ENCODE results near the gene SLC51B.
"Not testable (repeated sequence)": the region's sequence is repeated elsewhere in the genome, so short reads cannot be mapped to it uniquely, and the experiment has no call there.

SLC51B gene

DNA sequence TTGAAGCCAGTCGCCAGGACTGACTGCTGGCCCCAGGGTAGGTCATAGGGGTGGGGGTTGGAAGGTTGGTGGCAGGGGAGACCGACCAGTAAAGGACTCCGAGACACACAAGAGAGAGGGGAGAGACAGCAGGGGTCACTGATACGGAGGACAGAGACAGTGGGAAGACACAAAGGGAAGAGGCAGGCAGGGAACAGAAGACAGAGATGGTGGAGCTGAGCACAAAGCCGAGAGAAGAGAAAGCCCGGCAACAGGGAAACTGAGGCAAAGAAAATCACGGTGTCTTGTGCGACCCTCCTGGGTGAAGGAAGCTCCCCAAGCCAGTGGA, 22.1 kb downstream of the SLC51B start:
- DNase-seq: no peak

GRCh38 chr15:65067645-65068402, 22.6 kb downstream of the SLC51B start, which contains the start of gene RASL12:
TSS of gene RASL12 (minus strand) at chr15:65067991. CDS start at chr15:65067835, 156 bp downstream.
- no peak for DNase-seq

DNA sequence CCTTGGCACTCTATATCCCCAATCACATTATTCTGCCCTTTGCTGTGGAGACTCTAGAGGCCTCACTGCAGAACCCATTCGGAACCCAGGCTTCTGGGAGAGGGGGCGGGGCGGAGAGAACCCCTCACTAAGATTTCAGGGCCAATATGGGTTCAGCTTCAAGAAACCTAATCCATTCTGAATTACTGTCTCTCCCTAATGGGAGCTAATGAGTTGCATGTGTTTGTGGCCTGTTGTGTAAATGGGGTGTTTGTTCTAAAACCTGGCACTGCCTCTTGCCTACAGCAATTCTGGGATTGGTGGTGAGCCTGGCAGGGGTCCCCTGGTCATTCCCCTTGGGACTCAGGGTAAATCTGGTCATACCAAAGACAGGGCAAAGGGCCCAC, 23.2 kb downstream of the SLC51B start:
- DNase-seq: no peak

DNA sequence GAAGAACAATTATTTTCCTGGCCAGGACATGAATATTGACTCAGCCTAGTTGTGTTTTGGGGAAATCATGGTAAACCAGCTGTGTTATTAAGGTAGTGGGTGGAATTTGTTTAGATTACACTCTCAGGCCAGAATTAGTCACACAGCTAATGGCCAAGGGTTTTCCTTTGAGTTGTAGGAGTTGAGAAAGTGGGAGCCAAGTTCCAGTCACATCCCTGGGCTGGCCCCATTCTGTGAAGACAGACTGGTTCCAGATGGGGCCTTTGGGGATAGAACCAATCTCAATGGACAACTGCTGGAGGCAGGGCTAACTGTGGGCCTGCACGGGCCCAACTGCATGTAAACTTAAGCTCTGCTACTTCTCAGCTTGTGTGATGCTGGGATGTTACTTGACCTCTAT, 24.0 kb downstream of the SLC51B start:
- DNase-seq: no peak

- no peak for DNase-seq
These were observed 24.8 kb downstream of the SLC51B start for GRCh38 chr15:65069779-65070546.

GRCh38 chr15:65071381-65071811, 26.2 kb downstream of the SLC51B start:
- DNase-seq: no peak

DNA sequence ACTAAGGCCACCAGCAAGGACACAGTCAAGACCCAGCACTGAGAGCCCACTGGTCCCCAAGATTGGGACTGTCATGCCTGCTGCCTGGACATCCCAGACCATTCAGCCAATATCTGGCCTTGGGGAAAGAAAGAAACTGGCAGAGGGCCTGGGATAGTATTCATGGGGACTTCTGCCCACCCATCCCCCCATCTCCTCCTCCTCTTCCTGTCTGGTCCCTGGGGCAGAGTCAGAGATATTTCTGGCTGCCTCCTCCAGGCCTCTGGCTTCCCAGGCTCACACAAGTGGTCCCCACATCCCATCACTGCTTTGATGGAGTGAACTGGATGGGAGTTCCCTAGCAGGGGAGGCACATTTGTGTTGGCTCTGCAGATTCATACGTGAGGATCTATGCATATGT, 26.8 kb downstream of the SLC51B start:
- DNase-seq: no peak

DNA sequence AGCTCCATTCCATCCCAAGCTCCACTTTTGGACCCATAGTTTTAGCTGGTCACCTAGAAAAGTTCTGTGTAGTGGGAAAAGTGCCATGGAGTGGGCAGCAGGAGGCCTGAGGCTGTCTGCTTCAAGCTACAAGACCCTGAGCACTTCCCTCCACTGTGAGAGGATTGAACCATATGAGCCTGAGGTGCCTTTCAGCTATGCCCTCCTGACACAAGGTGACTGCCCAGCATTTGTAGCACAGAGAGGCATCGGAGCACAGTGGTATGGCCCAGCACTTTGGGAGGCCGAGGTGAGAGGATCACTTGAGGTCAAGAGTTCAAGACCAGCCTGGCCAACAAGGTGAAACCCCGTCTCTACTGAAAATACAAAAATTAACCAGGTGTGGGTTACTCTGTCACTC, 27.4 kb downstream of the SLC51B start:
- DNase-seq: no peak

- DNase-seq: not testable (repeated sequence)
These were observed 29.8 kb downstream of the SLC51B start for GRCh38 chr15:65074946-65075345.

GRCh38 chr15:65075607-65076395, 30.6 kb downstream of the SLC51B start:
- DNase-seq: not testable (repeated sequence)

GRCh38 chr15:65076486-65077290, 31.5 kb downstream of the SLC51B start, which contains the start of gene KBTBD13:
TSS of gene KBTBD13 (plus strand) at chr15:65076746. CDS start at chr15:65076816, 70 bp downstream.
- DNase-seq: no peak

- DNase-seq: no peak
These were observed 32.2 kb downstream of the SLC51B start for GRCh38 chr15:65077291-65077980.

GRCh38 chr15:65077981-65078352, 32.8 kb downstream of the SLC51B start:
- peak; percentile 6 for DNase-seq

DNA sequence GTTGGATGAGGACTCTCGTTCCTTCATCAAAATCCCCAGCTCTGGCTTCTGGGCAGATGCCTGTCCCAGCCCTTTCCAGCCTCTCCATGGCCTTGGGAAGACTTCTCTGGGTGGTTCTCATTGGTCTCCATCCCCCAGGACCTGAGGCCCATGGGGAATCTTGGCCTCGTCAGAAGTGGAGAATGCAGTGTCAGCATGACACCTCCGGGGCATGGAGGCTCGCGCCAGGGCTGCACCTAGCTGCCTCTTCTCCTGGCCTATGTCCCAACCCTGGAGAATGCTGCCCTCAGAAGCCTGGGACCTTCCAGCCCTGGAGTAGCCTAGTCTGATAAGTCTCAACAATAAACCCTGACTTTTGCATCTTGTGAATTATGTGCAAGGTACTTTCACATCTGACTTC, 34.4 kb downstream of the SLC51B start:
- no peak for DNase-seq

- no peak for DNase-seq
These were observed 36.1 kb downstream of the SLC51B start for GRCh38 chr15:65081270-65081669.

DNA sequence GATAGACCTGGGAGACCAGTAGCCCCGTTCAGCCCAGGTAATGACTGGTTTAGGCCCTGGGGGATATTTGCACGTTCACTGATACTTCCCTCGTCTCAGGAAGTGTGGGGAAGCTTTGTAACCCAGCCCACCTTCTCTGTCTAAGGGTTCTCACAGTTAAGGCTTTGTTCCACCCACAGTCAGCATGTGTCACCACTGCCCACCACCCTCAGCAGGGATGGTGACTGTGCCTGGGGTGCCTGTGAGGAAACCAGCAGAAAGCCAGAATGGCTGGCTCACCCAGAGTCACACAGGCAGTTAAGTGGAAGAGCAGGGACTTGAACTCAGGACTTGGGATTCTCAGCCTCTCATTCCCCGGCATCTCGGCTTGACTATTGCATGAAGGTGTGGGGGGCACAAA, 36.6 kb downstream of the SLC51B start:
- no peak for DNase-seq

- DNase-seq: no peak
These were observed 37.2 kb downstream of the SLC51B start for GRCh38 chr15:65082303-65082953.

DNA sequence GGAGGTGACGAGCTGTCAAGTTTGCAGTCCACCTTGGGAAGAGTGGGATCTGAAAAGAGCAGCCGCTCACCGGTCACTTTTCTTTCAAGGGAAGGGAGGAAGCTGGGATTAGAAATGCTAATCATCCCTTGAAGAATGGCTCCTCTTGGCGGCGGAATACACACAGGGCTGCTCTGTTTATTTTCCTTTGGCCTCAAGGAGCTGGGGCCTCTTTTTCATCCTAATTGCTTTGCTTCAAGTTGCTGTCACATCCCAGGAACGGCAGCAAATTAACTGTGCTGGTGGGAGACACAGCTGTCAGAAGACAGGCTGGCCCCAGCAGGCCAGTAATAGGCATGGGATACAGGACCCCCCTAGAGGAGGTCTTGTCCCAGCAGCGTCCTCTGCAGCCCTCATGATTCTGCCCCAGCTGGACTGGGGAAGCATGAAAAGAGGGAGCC, 38.1 kb downstream of the SLC51B start:
- DNase-seq: no peak

DNA sequence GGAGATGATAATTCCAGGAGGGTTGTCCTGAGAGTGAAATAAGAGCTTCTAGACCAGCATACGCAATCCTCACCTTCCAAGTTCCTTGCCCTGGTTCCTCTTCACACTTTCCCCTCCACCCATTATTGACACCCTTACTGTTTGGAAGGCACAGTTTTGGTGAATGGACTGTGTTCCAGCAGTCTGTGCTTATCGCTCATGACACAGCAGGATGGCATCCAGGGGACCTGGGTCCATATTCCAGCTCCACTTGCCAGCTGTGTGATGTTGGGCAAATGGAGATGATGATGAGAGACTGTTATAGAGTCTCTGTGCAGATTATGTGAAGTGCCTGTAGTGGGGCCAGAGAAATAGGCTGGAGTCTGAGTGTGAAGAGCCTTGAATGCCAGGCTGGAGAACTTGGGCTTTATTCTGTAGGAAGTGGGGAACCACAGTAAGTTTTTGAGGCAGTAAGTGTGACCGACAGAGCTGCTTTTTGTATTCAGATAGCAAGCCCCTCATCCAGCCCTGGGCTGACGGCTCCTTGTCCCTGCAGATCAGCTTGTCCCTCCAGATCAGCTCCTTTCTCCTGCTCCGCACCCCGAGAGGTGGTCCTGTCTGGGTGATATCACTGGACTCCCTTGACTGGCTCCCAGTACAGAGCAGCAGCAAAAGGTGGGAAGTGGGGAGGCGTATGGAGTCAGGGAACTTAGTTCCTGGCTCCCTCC, 39.5 kb downstream of the SLC51B start:
- no peak for DNase-seq

DNA sequence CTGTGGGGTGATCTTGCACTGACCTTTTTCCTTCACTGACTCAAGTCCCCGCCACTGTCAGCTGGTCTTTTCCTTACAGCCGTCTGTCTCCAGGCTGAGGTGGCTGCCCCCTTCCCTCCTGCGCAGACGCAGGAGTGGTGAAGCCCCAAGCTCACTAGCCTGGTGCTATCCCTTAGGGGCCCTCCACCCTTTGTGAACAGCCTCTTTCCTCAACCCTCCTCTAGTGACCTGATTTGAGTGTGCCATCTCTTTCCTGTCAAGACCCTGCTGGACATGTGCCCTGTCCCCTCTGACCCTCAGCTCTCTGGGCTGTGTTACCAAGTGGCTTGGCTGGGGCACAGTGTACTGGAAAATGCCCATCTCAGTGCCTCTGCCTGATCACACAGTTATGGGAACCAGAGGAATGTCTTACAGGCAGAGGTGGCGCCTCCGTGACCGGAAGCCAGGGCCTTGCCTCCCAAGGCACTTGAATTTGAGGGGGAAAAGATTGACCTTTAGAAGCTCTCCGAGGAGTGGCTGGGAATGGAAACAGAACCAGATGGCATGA, 40.1 kb downstream of the SLC51B start:
- DNase-seq: no peak
